UCSD-AML1 (cell line): ENCODE data around the gene SHB.

Source experiments
- DNase-seq: peaks from one replicate; lab custom pipeline; 2025; ENCODE audit not compliant: unreplicated experiment; lab: John Stamatoyannopoulos, UW

SHB gene

GRCh38 chr9:37955781-37956422, 113.1 kb downstream of the SHB start:
- DNase-seq: no peak

GRCh38 chr9:37954581-37954981, 114.4 kb downstream of the SHB start:
- no peak for DNase-seq

- no peak for DNase-seq
Measured at GRCh38 chr9:37953775-37954437, 115.1 kb downstream of the SHB start.

DNA sequence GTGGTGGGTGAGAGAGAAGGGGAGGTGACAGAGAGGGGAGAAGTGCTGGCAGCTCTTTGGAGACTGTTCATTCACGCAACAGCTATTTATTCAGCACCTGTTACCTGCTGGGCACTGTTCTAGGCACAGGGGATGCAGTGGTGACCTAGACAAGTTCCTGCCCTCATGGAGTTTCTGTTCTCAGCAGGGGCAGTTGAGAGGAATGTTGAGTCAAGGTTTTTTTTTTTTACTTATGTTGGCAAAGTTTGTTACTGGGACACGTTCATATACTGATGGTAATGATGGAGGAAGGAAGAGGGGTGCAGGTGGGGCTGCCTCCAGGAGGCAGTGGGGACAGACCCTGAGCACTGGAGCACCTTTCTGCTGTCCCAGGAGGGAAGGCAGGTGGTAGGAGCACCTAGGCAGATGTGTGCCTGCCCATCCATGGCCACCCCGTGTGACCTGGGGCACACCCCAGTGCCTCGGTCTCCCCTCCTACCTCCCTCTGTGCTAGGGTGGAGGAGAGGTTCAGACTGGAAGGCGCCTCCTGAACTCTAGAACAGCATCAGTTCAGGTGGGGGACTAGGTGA, 115.7 kb downstream of the SHB start:
- no peak for DNase-seq

DNA sequence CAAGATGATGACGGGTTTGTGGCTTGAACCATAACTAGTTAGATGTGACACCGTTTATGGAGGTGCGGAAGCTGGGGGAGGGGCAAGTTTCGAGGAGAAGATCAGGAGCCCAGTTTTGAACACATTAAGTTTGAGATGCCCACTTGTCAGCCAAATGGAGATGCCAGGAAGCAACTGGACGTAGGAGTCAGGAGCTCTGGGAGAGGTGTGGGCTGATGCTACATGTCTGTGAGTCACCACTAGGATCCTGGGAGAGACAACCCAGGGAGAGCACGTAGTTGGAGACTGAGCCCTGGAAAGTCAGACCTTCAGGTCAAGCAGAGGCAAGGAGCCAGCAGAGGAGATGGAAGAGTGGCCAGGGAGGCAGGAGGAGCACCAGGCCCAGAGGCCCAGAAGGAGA, 116.3 kb downstream of the SHB start:
- DNase-seq: no peak

DNA sequence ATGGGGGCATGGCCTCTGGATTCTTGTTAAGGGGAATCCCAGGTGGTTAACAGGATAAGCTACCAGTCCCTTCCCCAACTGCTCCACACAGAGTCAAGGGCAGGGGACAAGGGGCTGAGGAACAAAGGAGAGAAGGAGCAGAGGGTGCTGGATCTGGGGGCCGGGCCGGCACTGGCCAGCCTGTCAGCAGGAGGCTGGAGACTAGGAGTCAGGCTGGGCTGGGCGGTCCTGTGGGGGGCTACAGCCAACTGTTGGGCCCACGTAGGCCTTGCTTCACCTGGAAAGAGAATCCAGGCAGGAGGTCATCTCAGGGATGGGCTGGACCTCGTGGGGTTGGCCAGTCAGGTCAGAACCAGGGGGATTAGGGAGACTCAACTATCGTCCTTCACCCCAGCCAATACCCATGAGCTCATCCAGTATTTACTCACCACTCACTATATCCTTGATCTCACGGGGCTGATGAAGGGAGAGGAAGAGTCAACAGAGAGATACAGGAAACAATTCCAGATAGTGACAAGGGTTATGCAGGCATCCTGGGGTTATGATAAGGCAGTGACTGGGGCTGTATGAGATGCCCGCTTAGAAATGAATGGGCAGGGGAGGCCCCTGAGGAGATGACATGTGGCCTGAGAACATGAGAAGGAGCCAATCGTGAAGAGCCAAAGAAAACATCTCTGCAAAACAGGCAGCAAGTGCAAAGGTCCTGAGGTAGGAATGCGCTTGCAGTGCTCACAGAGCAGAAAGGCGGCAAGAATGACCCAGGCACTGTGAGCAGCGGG, 117.2 kb downstream of the SHB start:
- no peak for DNase-seq

DNA sequence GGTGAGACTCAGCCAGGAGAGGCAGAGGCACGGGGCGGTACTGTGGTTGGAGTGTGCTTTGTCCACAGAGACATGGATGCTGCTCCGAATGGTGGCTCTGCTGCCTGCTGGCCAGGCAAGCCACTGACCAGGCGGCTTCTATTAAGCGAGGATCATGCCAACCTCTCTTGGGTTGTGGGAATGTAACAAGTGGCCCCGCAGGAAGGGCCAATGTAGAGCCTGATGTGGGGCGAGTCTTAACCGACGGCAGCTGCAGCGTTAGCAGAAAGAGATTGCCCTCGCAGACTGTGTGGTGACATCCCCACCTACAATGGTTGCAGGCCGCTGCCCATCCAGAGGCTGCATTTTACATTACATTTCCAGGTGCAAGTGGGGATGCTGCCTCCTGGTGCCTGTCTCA, 118.5 kb downstream of the SHB start:
- no peak for DNase-seq

DNA sequence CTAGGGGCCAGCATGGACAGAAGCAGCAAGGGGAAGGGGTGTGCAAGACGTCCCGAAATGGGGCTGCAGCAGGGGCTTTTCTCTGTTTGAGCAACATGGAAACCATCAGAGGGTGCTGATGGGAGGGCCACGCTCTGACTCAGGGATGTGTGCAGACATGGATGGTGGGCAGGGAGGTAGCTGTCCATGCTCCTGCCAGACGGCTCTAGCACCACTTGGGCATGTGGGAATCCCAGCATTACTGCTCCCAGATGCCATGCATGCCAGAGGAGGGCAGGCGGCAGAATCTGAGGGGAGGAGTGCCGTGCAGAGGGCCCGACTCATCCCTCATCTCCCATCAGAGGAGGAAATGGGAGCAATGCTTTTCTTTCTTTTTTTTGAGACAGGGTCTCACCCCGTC, 119.5 kb downstream of the SHB start:
- DNase-seq: no peak

DNA sequence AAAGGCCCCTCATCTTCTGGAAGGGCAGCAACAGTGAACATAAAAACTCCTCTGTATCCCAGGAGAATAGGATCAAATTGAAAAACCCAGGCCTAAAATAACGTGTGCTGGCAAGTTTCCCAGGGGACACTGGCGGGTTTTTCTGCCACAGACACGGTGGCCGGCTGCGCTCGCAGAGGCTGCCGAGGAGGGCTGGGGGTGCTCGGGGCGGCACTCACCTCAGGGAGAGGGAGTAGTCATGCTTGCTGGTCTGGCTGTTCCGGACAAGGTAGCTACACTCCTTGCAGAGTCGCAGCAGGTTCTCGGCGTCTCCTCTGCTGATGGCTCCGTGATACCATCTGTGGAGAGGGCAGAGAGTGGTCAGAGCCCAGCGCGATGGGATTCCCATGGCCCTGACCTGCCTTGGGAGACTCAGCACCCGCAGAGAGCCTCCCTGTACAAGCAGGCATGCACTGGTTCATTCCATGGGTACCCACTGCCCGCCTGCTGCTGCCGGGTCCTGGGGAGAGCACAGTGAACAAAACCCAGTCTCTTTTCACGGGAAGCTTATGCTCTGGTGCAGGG, 120.5 kb downstream of the SHB start:
- no peak for DNase-seq

GRCh38 chr9:37947977-37948376, 121.0 kb downstream of the SHB start:
- no peak for DNase-seq

- DNase-seq: no peak
Measured at GRCh38 chr9:37947471-37947870, 121.6 kb downstream of the SHB start.

- no peak for DNase-seq
Measured at GRCh38 chr9:37946971-37947370, 122.1 kb downstream of the SHB start.

GRCh38 chr9:37946041-37946440, 123.0 kb downstream of the SHB start:
- DNase-seq: no peak

- DNase-seq: no peak
Measured at GRCh38 chr9:37944671-37945481, 124.2 kb downstream of the SHB start.

- DNase-seq: no peak
Measured at GRCh38 chr9:37944266-37944650, 124.8 kb downstream of the SHB start.

DNA sequence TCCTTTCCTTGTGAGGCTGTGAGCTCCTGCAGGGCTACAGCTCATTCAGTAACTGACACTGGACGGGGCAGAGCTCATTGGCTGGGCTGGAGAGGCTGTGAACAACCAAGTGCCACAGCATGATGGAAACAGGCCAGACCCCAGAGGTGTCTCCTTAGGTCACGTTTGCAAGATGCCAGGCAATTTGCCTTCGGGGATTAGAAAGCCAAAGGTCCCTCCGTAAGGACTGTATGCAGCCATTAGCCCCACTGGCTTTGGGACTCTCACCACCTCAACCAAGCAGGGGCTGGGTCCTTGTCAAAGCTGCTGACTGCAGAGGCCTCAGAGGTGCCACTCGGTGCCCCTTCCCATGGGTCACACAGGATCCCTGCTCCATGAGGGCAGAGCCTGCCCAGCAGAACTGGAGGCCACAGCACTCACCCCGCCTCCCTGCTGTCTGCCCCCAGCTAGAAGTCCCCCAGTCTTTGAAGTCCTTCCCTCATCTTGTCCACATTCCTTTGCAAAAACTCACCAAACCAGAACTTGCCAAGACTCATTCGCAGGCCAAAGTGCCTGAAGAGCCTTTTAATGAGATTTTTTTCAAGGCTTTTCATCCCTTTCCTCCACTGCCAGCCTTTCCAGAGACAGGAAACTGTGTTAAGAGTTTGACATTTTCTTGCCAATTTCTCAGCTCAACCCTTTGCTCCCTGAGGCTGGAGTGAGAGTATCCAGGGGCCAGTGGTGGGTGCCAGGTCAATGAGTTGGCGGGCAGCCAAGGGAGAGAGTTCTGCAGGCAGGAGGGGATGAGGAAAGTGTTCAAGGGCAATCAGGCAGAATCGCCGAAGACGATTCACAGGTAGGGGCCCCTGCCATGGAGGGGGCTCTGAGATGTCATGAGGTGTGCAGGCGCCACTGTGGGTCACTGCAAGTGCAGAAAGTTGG, 125.4 kb downstream of the SHB start:
- no peak for DNase-seq

GRCh38 chr9:37942621-37943344, 126.2 kb downstream of the SHB start:
- no peak for DNase-seq

- no peak for DNase-seq
Measured at GRCh38 chr9:37941253-37941652, 127.8 kb downstream of the SHB start.

- no peak for DNase-seq
Measured at GRCh38 chr9:37939575-37940095, 129.4 kb downstream of the SHB start.
